Measurements from ENCODE around the gene TAOK3. TPM values are rescaled to one million over a fixed set of nuclear protein-coding genes. Genes with fewer than 3 reads are reported as not detected.

Gene TAOK3
- total and polyA plus RNA-seq, 9 of the 15 experiments (the other 6 are each of a cell fraction or from before 2014, with no cell fraction given), result 24.3 to 83.5 (median 47.1) TPM

GRCh38 chr12:118357257-118358007 is 15.3 kb downstream of the TAOK3 start (continued):
- TF ChIP-seq MGA (IDR thresholded peaks at IDR 0.05) (peak; percentile 82), HLTF (IDR thresholded peaks at IDR 0.05) (no peak), ETS2 (tag; IDR thresholded peaks at IDR 0.05; ENCODE audit: borderline replicate concordance, poor library complexity, severe bottlenecking) (no peak), THRA (IDR thresholded peaks at IDR 0.05) (no peak), FOXA1 (IDR thresholded peaks at IDR 0.05; ENCODE audit: borderline replicate concordance) (no peak), THAP7 (CRISPR knock-in tag; IDR thresholded peaks at IDR 0.05) (no peak), HES1 (IDR thresholded peaks at IDR 0.05; ENCODE audit: low read depth) (no peak; the same call in 1 of the 2 replicates)

Data from K562 (cell line).